AG04449 (cell line): ENCODE measurements around the gene ZFAND3.

Experiments used
- CTCF ChIA-PET: fragments of 350-600 bp; formaldehyde crosslinking; extraction: SDS; loops from one replicate; lab custom pipeline; 2021; ENCODE audit warnings: antibody characterized with exemption; lab: Yijun Ruan, JAX
- POLR2A ChIA-PET: fragments of 400-600, 350-600 bp; formaldehyde crosslinking; extraction: SDS; loops from one replicate; lab custom pipeline; 2020; ENCODE audit warnings: antibody characterized with exemption, inconsistent platforms; lab: Yijun Ruan, JAX
- DNase-seq: peaks from one replicate; pipeline ENCODE4 v3.0.0-alpha.2; 2010; ENCODE audit warnings: low read depth, low spot score
- H3K4me3 ChIP-seq: 2 replicates; pipeline ENCODE4 v1.5.1; 2011; ENCODE audit warnings: low read depth, mild to moderate bottlenecking, control low read depth, low read length
- CTCF ChIP-seq: IDR thresholded peaks from one replicate; pipeline ENCODE4 v1.5.1; 2011; ENCODE audit warnings: mild to moderate bottlenecking, moderate library complexity, low read length, control low read depth, inconsistent platforms; ENCODE audit not compliant: insufficient read depth; ENCODE audit errors: missing control alignments

The ZFAND3 gene

DNA sequence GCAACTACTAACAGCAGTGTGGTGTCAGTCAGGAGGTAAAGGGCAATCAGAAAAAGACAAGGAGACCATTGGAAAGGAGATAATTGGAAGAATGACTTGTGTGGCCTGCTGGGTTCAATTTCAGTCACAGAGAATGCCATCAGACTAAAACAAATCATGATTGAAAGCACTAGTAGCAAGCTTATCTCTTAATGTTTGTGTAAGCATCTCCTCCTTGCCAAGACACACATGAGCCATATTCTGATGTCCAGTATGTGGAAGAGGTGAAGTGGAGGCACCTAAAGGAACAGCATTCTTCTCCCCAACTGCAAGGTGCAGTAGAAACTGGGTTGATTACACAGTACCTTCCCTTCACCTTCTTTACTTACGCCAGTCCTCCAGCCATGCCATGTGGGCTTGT lies 287.5 kb downstream of the ZFAND3 start:
- TF ChIP-seq CTCF, result no peak
- ChIA-PET POLR2A (no interaction called here), CTCF (interaction anchor here (1.1 kb wide), 1 partner anchor 10 kb away, joined by 3 read pairs; no protein-coding TSS in a partner anchor)
- no peak overlapping the region for H3K4me3 ChIP-seq
- DNase-seq, result no peak

DNA sequence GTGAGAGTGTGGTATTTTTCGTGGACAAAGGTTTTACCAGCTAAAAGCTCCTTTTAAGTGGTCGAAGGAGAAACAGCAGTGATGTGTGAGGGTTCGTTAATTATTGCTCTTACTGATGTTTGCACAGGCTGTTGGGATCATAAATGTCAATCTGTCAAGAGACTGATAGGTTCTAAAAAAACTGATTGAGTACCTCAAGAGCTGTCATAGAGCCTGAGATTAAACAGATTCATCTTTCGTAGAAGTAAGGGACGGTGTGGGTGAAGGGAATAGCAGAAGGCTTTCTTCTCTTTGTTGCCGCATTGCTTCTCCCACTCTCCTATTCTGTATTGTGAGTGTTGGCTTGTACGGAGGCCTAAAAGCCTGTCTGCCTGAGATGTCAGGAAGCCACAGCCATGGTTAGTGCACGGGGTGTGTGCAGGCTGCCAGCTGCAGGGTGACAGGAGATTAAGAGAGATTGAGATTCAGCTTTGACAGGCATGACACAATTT lies 291.0 kb downstream of the ZFAND3 start:
- TF ChIP-seq CTCF, result no peak
- no peak overlapping the region for H3K4me3 ChIP-seq
- no peak for DNase-seq
- CTCF ChIA-PET, result no interaction called here
- POLR2A ChIA-PET, result no interaction called here

DNA sequence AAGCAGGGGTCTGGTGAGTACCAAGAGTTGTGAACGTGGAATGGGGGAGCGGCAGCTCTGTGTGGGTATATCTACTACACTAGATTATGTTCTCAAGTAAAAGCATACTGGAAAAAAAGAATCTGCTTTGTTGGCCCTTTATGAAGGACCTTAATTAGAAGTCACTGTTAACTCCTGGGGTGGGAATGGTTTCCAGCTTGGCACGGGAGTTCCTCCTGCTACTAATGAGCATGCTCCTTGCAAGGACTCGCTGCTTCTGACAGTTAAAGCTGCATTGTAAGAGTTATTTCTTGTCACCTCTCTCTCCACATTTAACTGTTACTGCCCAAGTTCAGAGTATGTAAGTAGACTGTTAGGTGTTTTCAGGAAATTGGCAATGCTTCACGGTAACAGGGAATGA lies 292.7 kb downstream of the ZFAND3 start:
- POLR2A ChIA-PET, result no interaction called here
- DNase-seq, result no peak
- TF ChIP-seq CTCF, result no peak
- no peak overlapping the region for H3K4me3 ChIP-seq
- CTCF ChIA-PET, result no interaction called here

DNA sequence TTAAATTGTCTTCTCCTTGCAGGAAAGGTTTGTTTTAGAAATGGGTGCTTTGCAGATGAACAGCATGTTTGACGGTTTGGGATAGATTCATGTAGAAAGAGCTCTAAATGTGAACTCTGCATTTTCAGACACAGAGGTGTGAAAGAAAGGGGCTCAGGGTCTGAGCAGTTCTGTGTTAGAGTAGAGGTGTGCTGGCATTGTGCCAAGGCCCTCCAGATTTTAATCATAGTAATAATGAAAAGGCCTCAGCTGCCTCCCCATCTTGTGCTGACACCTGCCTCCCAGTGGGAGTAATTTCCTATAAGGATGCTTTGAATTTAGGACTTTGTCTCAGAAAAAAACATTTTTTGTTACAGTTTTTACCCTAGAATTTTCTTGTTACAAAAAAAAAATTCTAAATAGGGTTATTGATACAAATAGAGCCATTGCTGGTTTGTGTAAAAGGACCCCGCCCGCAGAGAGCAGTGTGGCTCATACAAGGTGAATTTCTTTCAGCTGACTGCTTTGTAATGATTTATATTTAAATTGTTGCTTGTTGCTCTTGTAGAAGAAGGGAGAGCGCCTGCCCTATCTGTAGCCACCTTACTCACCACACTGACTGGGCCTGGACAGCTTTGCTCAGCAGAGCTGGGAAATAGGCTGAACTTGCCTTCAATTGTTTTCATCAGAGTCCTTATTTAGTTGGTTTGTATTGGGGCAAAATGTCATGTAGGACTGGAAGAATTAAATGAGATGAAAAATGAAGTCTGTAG lies 294.5 kb downstream of the ZFAND3 start:
- no peak for DNase-seq
- H3K4me3 ChIP-seq, result no peak overlapping the region
- TF ChIP-seq CTCF, result no peak
- CTCF ChIA-PET, result no interaction called here
- POLR2A ChIA-PET, result no interaction called here

DNA sequence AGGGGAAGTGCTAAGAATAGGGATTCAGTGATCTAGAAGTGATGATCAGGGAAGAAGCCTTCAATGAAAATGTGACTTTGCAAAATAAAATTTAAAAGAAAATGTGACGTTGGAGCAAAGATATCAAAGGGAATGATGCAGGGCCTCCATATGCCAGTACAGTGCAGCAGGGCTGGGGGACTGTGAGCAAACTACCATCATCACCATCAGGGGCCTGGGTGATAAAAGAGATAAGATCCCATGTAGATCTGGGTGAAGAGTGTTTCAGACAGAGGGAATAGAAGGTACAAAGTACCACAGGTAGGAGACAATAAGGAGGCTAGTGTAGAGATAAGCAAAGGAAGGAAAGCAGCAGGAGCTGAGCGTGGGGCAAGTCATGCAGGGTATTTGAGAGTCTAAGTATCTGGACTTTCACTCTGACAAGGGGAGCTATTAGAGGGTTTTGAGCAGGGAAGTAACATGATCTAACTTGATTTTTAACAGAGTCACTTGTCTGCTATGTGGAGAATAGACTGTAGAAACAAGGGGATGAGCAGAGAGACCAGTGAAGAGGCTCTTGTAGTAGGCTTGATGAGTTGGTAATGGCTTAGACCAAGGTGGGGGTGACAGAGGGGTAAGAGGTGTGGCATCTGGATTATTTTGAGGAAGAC lies 295.6 kb downstream of the ZFAND3 start:
- ChIA-PET CTCF (interaction anchor here (0.5 to 1.3 kb wide), 2 partner anchors 10 to 393 kb away, joined by 3 to 6 read pairs; no protein-coding TSS in a partner anchor), POLR2A (interaction anchor here (1.5 kb wide), 1 partner anchor 16 kb away, joined by 3 read pairs; no protein-coding TSS in a partner anchor)
- H3K4me3 ChIP-seq, result no peak overlapping the region
- peak; percentile 10 for DNase-seq
- no peak for TF ChIP-seq CTCF

DNA sequence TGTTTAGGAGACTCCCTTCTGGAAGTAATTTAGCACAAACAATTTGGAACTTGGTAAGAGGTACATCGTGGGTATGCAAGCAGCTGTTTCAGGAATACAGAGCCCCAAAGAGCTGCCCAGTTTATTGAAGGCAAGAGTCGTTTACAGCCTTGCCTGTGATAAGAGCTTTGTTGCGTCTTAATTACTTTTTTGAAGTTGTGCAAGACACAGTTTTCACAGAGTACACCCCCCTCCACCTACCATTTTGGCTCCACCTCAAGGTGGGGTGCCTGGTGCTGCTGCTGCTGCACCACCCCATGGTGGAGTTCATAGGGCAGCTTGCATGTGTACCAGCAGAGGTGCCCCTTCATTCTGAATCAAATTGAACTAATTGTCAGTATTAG lies 296.1 kb downstream of the ZFAND3 start:
- no peak for DNase-seq
- TF ChIP-seq CTCF, result no peak
- POLR2A ChIA-PET, result interaction anchor here (1.5 kb wide), 1 partner anchor 15 kb away, joined by 3 read pairs; no protein-coding TSS in a partner anchor
- CTCF ChIA-PET, result interaction anchor here (0.5 to 1.3 kb wide), 2 partner anchors 10 to 392 kb away, joined by 3 to 6 read pairs; no protein-coding TSS in a partner anchor
- H3K4me3 ChIP-seq, result no peak overlapping the region
